GM12892 (cell line): Measurements from ENCODE around the gene SSH3.

Experiments
- POLR2A ChIP-seq: IDR thresholded peaks from 2 replicates; pipeline ENCODE4 v1.6.1; 2011; ENCODE audit warnings: low read depth, low read length, control low read depth
- POLR2AphosphoS5 ChIP-seq: IDR thresholded peaks from 2 replicates; pipeline ENCODE4 v1.6.1; 2011; ENCODE audit warnings: low read depth, low read length, control low read depth

DNA sequence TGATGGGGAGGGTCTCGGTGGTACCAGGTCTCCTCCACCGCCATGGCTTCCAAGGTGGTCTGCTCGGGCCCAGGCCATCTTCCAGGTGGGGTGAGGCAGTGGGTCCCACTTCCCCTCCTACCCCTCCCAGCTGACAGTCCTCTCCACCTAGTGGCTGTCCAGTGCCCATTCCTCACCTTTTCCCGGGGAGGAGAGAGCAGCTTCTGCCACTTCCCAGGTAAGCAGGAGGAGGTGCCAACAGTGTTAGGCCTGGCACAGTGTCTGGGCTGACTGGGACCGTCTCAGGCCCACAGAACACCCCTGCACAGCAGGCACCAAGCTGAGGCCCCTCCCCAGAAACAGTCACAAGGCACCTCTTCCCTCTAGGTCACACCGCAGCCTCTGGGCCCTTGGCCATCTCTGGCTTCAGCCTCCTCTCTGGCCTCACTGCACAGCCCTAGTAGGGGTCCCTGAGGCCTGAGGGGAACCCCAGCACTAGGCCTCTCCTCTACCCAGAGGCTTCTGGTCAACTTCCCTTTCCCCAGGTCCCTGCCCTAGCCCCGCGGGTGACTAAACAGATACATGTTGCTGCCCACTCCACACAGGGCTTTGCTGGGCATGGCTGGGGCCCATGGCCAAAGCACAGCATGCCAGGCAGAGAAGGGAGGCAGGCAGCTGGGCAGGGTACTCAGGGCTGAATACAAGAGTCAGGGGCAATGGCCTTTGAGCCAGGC lies 16.6 kb upstream of the SSH3 start:
- TF ChIP-seq POLR2AphosphoS5 = no peak; the same call in 1 of the 2 replicates
- peak; percentile 7; the same call in 1 of the 2 replicates for TF ChIP-seq POLR2A
